Measurements from ENCODE around the gene BAZ1A. TPM values are rescaled to one million over a fixed set of nuclear protein-coding genes. Genes with fewer than 3 reads are reported as not detected.

The BAZ1A gene
- total and polyA plus RNA-seq, 7 experiments from 2014 or later = 10.3 to 62.5 (median 49.8) TPM

GRCh38 chr14:34911209-34912150 is 36.3 kb upstream of the BAZ1A start:
- no peaks in the 10 kb centered on the region for H3K9me3 ChIP-seq (ENCODE audit: control insufficient read depth in 2 of 3, low read length in 3 of 3)
- Mint-ChIP-seq H3K4me3 (no peak overlapping the region), H3K27me3 (no peaks in the 10 kb centered on the region), H3K27ac (peak overlapping the region in 5 of 9 donors; percentile 2 to 71 (median 16)), H3K4me1 (peaks cover 0 to 10% (median 0%) of the 10 kb centered on the region in 7 donors), H3K36me3 (peaks cover 0 to 2% (median 0%) of the 10 kb centered on the region in 5 donors), H3K9me3 (no peaks in the 10 kb centered on the region)
- H3K36me3 ChIP-seq (ENCODE audit: control insufficient read depth in 2 of 3, insufficient read depth in 3 of 3, low read length in 3 of 3) = no peaks in the 10 kb centered on the region
- no peak overlapping the region for H3K4me3 ChIP-seq (ENCODE audit: low read length)
- H3K4me1 ChIP-seq (ENCODE audit: control insufficient read depth in 2 of 2, insufficient read depth in 2 of 2, low read length in 2 of 2) = no peaks in the 10 kb centered on the region
- ChIA-PET POLR2A (interaction anchor here (0.6 kb wide), 1 partner anchor 71 kb away, joined by 3 read pairs; the partner anchor contains the start of gene SRP54), CTCF (no interaction called here)
- no peak overlapping the region for H3K27ac ChIP-seq (ENCODE audit: low read depth, low read length)
- DNase-seq = no peak
- intact Hi-C loops (cut with micrococcal nuclease) = loop anchor here in 1 of 2 donors (2.0 to 5.0 kb wide), 3 partner anchors 19 to 239 kb away; partner anchors contain the start of gene SRP54
- no peaks in the 10 kb centered on the region for H3K27me3 ChIP-seq (ENCODE audit: control insufficient read depth in 2 of 2, insufficient read depth in 2 of 2, low read length in 2 of 2)
- ATAC-seq = no peak

- ChIA-PET POLR2A (no interaction called here), CTCF (no interaction called here)
- intact Hi-C loops (cut with micrococcal nuclease) = no loop called here
- no peaks in the 10 kb centered on the region for H3K4me1 ChIP-seq (ENCODE audit: control insufficient read depth in 2 of 2, insufficient read depth in 2 of 2, low read length in 2 of 2)
- H3K36me3 ChIP-seq (ENCODE audit: control insufficient read depth in 2 of 3, insufficient read depth in 3 of 3, low read length in 3 of 3) = no peaks in the 10 kb centered on the region
- Mint-ChIP-seq H3K36me3 (peaks cover 0 to 5% (median 0%) of the 10 kb centered on the region in 5 donors), H3K27me3 (no peaks in the 10 kb centered on the region), H3K4me1 (no peaks in the 10 kb centered on the region), H3K4me3 (no peak overlapping the region), H3K9me3 (no peaks in the 10 kb centered on the region), H3K27ac (no peak overlapping the region)
- H3K27me3 ChIP-seq (ENCODE audit: control insufficient read depth in 2 of 2, insufficient read depth in 2 of 2, low read length in 2 of 2) = no peaks in the 10 kb centered on the region
- DNase-seq (no peak), ATAC-seq (no peak)
- no peak overlapping the region for H3K27ac ChIP-seq (ENCODE audit: low read depth, low read length)
- no peak overlapping the region for H3K4me3 ChIP-seq (ENCODE audit: low read length)
- no peaks in the 10 kb centered on the region for H3K9me3 ChIP-seq (ENCODE audit: control insufficient read depth in 2 of 3, low read length in 3 of 3)
Observed at GRCh38 chr14:34906287-34906686, 31.1 kb upstream of the BAZ1A start.

GRCh38 chr14:34895277-34895676 is 20.1 kb upstream of the BAZ1A start:
- Histone ChIP-seq H3K9me3 (ENCODE audit: control insufficient read depth in 2 of 3, low read length in 3 of 3) (no peaks in the 10 kb centered on the region), H3K27ac (ENCODE audit: low read depth, low read length) (no peak overlapping the region), H3K4me1 (ENCODE audit: control insufficient read depth in 2 of 2, insufficient read depth in 2 of 2, low read length in 2 of 2) (peaks cover 0 to 4% of the 10 kb centered on the region in 2 donors), H3K4me3 (ENCODE audit: low read length) (no peak overlapping the region), H3K27me3 (ENCODE audit: control insufficient read depth in 2 of 2, insufficient read depth in 2 of 2, low read length in 2 of 2) (no peaks in the 10 kb centered on the region), H3K36me3 (ENCODE audit: control insufficient read depth in 2 of 3, insufficient read depth in 3 of 3, low read length in 3 of 3) (no peaks in the 10 kb centered on the region)
- no peak for ATAC-seq
- no peak for DNase-seq
- ChIA-PET POLR2A (no interaction called here), CTCF (interaction anchor here (1.0 to 1.1 kb wide), 2 partner anchors 25 to 86 kb away, joined by 3 read pairs; no protein-coding TSS in a partner anchor)
- Mint-ChIP-seq H3K4me3 (no peak overlapping the region), H3K9me3 (no peaks in the 10 kb centered on the region), H3K27ac (no peak overlapping the region), H3K27me3 (no peaks in the 10 kb centered on the region), H3K4me1 (peaks cover 0 to 8% (median 7%) of the 10 kb centered on the region in 7 donors), H3K36me3 (no peaks in the 10 kb centered on the region)
- intact Hi-C loops (cut with micrococcal nuclease) = no loop called here

- intact Hi-C loops (cut with micrococcal nuclease) = no loop called here
- ChIA-PET POLR2A (no interaction called here), CTCF (no interaction called here)
- H3K27me3 Mint-ChIP-seq = no peaks in the 10 kb centered on the region
- no peaks in the 10 kb centered on the region for H3K9me3 ChIP-seq (ENCODE audit: control insufficient read depth in 2 of 3, low read length in 3 of 3)
- H3K36me3 ChIP-seq (ENCODE audit: control insufficient read depth in 2 of 3, insufficient read depth in 3 of 3, low read length in 3 of 3) = no peaks in the 10 kb centered on the region
- H3K36me3 Mint-ChIP-seq = no peaks in the 10 kb centered on the region
- peaks cover 0 to 4% of the 10 kb centered on the region in 2 donors for H3K4me1 ChIP-seq (ENCODE audit: control insufficient read depth in 2 of 2, insufficient read depth in 2 of 2, low read length in 2 of 2)
- peak overlapping the region in 2 of 9 donors; percentile 7 to 33 for H3K27ac Mint-ChIP-seq
- no peak overlapping the region for H3K27ac ChIP-seq (ENCODE audit: low read depth, low read length)
- ATAC-seq = no peak
- H3K27me3 ChIP-seq (ENCODE audit: control insufficient read depth in 2 of 2, insufficient read depth in 2 of 2, low read length in 2 of 2) = no peaks in the 10 kb centered on the region
- H3K4me1 Mint-ChIP-seq = peaks cover 0 to 8% (median 7%) of the 10 kb centered on the region in 7 donors
- H3K4me3 ChIP-seq (ENCODE audit: low read length) = no peak overlapping the region
- no peak overlapping the region for H3K4me3 Mint-ChIP-seq
- no peaks in the 10 kb centered on the region for H3K9me3 Mint-ChIP-seq
- DNase-seq = no peak
Observed at GRCh38 chr14:34890937-34891336, 15.8 kb upstream of the BAZ1A start.

GRCh38 chr14:34888186-34888585 is 13.0 kb upstream of the BAZ1A start:
- H3K27ac Mint-ChIP-seq = no peak overlapping the region
- Histone ChIP-seq H3K9me3 (ENCODE audit: control insufficient read depth in 2 of 3, low read length in 3 of 3) (no peaks in the 10 kb centered on the region), H3K36me3 (ENCODE audit: control insufficient read depth in 2 of 3, insufficient read depth in 3 of 3, low read length in 3 of 3) (no peaks in the 10 kb centered on the region), H3K4me3 (ENCODE audit: low read length) (no peak overlapping the region), H3K27ac (ENCODE audit: low read depth, low read length) (no peak overlapping the region), H3K4me1 (ENCODE audit: control insufficient read depth in 2 of 2, insufficient read depth in 2 of 2, low read length in 2 of 2) (peaks cover 0 to 4% of the 10 kb centered on the region in 2 donors), H3K27me3 (ENCODE audit: control insufficient read depth in 2 of 2, insufficient read depth in 2 of 2, low read length in 2 of 2) (no peaks in the 10 kb centered on the region)
- CTCF ChIA-PET = interaction anchor here (0.6 kb wide), 1 partner anchor 128 kb away, joined by 3 read pairs; no protein-coding TSS in a partner anchor
- intact Hi-C loops (cut with micrococcal nuclease) = no loop called here
- DNase-seq (no peak), ATAC-seq (no peak)
- H3K4me3 Mint-ChIP-seq = no peak overlapping the region
- no peaks in the 10 kb centered on the region for H3K27me3 Mint-ChIP-seq
- H3K9me3 Mint-ChIP-seq = no peaks in the 10 kb centered on the region
- H3K36me3 Mint-ChIP-seq = no peaks in the 10 kb centered on the region
- POLR2A ChIA-PET = no interaction called here
- H3K4me1 Mint-ChIP-seq = peaks cover 3 to 8% (median 7%) of the 10 kb centered on the region in 7 donors

- POLR2A ChIA-PET = interaction anchor here (1.5 kb wide), 1 partner anchor 9 kb away, joined by 7 read pairs; the partner anchor contains the start of gene BAZ1A
- intact Hi-C loops (cut with micrococcal nuclease) = no loop called here
- no peak overlapping the region for H3K4me3 ChIP-seq (ENCODE audit: low read length)
- H3K4me1 ChIP-seq (ENCODE audit: control insufficient read depth in 2 of 2, insufficient read depth in 2 of 2, low read length in 2 of 2) = no peaks in the 10 kb centered on the region
- H3K4me3 Mint-ChIP-seq = no peak overlapping the region
- H3K4me1 Mint-ChIP-seq = peaks cover 0 to 6% (median 0%) of the 10 kb centered on the region in 7 donors
- H3K36me3 Mint-ChIP-seq = no peaks in the 10 kb centered on the region
- H3K9me3 ChIP-seq (ENCODE audit: control insufficient read depth in 2 of 3, low read length in 3 of 3) = no peaks in the 10 kb centered on the region
- CTCF ChIA-PET = no interaction called here
- DNase-seq (no peak), ATAC-seq (no peak)
- H3K9me3 Mint-ChIP-seq = no peaks in the 10 kb centered on the region
- H3K27me3 Mint-ChIP-seq = no peaks in the 10 kb centered on the region
- H3K36me3 ChIP-seq (ENCODE audit: control insufficient read depth in 2 of 3, insufficient read depth in 3 of 3, low read length in 3 of 3) = no peaks in the 10 kb centered on the region
- no peaks in the 10 kb centered on the region for H3K27me3 ChIP-seq (ENCODE audit: control insufficient read depth in 2 of 2, insufficient read depth in 2 of 2, low read length in 2 of 2)
- no peak overlapping the region for H3K27ac Mint-ChIP-seq
- no peak overlapping the region for H3K27ac ChIP-seq (ENCODE audit: low read depth, low read length)
Observed at GRCh38 chr14:34883954-34884353, 8.8 kb upstream of the BAZ1A start.

All from naive thymus-derived CD4-positive, alpha-beta T cell (primary cell).